Mucosa of descending colon (tissue), 3 donors: ENCODE results near the gene PPP1R16B. TPM values are rescaled to one million over a fixed set of nuclear protein-coding genes. Genes with fewer than 3 reads are reported as not detected.

ENCODE experiments used
- ATAC-seq: fragments of 200-7000 bp; cut with Tn5 transposase; one replicate; pipeline ENCODE4 v1.9.1; 2020; ENCODE audit warnings: mild to moderate bottlenecking, moderate library complexity
- DNase-seq, 3 donors: peaks; one replicate each; pipeline ENCODE4 v3.0.0-alpha.2; 2020
- H3K36me3 ChIP-seq: fragments of 200-600 bp; one replicate; pipeline ENCODE4 v1.8.0; 2021; ENCODE audit warnings: low read depth, mild to moderate bottlenecking
- H3K4me1 ChIP-seq: fragments of 200-600 bp; one replicate; pipeline ENCODE4 v1.8.0; 2021; ENCODE audit warnings: low read depth, mild to moderate bottlenecking
- H3K4me3 ChIP-seq: fragments of 200-600 bp; one replicate; pipeline ENCODE4 v1.8.0; 2021; ENCODE audit warnings: mild to moderate bottlenecking
- H3K9me3 ChIP-seq: fragments of 200-600 bp; one replicate; pipeline ENCODE4 v1.8.0; 2021; ENCODE audit warnings: mild to moderate bottlenecking
- intact Hi-C, 2 donors: fragments of 100-400 bp; cut with DNase I in 1 of 2; cut with micrococcal nuclease in 1 of 2; formaldehyde crosslinking; loops; one replicate each; pipeline versions ENCODE4 v1.11.0 to v1.11.1; 2022; cut with DNase I, micrococcal nuclease
- total RNA-seq, 3 donors: library from RNA; stranded (reverse); fragmentation: NEBNext Ultra II Directional in 2 of 3; extraction: Animal tissue kit (Norgen Biotek cat#: 25700) in 2 of 3; gene quantifications; one replicate each; pipeline versions ENCODE4 v1.2.1 to v1.2.4, GENCODE V29; 2021 to 2023
- TF ChIP-seq, protein P1 (sequence below): fragments of 200-600 bp; IDR thresholded peaks from one replicate; pipeline ENCODE4 v1.8.0; 2022; ENCODE audit warnings: antibody characterized with exemption, mild to moderate bottlenecking
- donor health status: DM: no; HTN: no; CAD: no; lungs with moderate emphysema.
- donor health status: DM: no; HTN: no; CAD: no.
- donor health status: DM: no; HTN: yes; CAD: no.

Gene PPP1R16B
- total RNA-seq, 3 donors from 2014 or later, result 4.4 to 5.6 (median 4.4) TPM

- intact Hi-C loops, result no loop called here
- ATAC-seq, result peak; percentile 78
- DNase-seq, result peak; percentile 55 to 80 (median 59)
- Histone ChIP-seq H3K36me3 (no peaks in the 10 kb centered on the region), H3K9me3 (no peaks in the 10 kb centered on the region), H3K4me3 (no peak overlapping the region), H3K4me1 (peaks cover 6% of the 10 kb centered on the region)
- TF ChIP-seq, protein P1, sequence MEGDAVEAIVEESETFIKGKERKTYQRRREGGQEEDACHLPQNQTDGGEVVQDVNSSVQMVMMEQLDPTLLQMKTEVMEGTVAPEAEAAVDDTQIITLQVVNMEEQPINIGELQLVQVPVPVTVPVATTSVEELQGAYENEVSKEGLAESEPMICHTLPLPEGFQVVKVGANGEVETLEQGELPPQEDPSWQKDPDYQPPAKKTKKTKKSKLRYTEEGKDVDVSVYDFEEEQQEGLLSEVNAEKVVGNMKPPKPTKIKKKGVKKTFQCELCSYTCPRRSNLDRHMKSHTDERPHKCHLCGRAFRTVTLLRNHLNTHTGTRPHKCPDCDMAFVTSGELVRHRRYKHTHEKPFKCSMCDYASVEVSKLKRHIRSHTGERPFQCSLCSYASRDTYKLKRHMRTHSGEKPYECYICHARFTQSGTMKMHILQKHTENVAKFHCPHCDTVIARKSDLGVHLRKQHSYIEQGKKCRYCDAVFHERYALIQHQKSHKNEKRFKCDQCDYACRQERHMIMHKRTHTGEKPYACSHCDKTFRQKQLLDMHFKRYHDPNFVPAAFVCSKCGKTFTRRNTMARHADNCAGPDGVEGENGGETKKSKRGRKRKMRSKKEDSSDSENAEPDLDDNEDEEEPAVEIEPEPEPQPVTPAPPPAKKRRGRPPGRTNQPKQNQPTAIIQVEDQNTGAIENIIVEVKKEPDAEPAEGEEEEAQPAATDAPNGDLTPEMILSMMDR, result no peak
These were observed 605 bp upstream of the PPP1R16B start for GRCh38 chr20:38804682-38805501.

- H3K9me3 ChIP-seq, result no peaks in the 10 kb centered on the region
- H3K4me3 ChIP-seq, result peak overlapping the region; percentile 17
- TF ChIP-seq, protein P1, result no peak
- peak; percentile 33 for ATAC-seq
- DNase-seq, result peak; percentile 19 to 63 (median 44)
- peaks cover 6% of the 10 kb centered on the region for H3K4me1 ChIP-seq
- H3K36me3 ChIP-seq, result no peaks in the 10 kb centered on the region
- intact Hi-C loops, result no loop called here
These were observed 709 bp downstream of the PPP1R16B start for GRCh38 chr20:38805958-38806854.

DNA sequence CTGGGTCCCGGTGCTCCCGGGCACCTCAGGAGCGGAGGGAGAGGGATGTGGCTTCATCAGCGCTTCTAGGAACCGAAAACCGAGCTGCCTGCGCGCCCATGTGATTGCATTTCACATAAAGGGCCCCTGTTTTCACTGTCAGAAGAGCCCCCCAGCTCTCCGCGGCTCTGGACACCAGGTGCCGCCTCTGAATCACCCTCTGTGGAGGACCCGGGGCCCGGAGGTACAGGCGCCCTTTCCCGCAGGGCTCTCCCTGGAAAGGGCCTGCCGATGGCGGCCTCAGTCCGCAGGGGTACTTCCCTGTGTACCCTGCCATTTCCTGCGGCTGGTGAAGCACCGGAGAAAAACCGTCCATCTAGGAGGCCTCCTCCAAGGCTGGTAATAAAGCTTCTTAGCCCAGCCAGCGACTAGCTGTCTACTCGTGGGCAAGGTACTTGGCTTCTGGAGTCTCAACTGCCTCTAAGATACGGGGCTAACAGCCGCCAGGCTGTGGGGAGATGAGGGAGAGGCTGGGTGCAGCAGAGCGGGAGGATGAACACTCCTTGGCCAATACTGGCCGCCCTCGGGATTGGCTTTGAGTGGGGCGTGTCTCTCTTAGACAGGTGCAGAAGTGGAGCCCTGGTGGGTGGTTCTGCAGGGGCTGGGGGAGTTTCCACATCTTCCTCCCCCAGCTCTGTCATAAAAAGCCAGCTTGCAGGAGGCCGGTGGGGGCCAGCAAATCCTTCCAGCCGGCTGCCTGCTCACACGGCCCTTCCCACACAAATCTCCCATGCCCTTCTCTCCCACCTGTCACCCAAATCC is 1.6 kb downstream of the PPP1R16B start:
- intact Hi-C loops, result no loop called here
- peak; percentile 18 to 58 (median 28) for DNase-seq
- ATAC-seq, result no peak
- TF ChIP-seq, protein P1, result no peak
- Histone ChIP-seq H3K4me3 (no peak overlapping the region), H3K4me1 (peaks cover 6% of the 10 kb centered on the region), H3K9me3 (no peaks in the 10 kb centered on the region), H3K36me3 (no peaks in the 10 kb centered on the region)

DNA sequence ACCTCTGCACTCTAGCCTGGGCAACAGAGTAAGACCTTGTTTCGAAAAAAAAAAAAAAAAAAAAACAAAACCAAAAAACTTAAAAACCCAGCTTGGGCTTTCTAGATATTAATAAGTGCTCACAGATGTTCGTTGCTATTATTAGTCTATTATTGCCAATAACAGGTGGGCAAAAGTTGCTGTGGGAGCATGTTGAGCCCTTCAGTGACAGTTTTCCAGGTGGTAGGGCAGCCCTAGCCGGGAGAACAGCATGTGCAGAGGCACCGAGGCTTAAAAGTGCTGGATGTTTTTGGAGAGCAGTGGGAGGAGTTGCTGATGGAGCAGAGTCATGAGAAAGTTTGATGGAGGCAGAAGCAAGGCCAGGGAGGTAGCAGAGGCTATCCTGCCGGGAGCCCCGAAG is 4.4 kb downstream of the PPP1R16B start:
- Histone ChIP-seq H3K9me3 (no peaks in the 10 kb centered on the region), H3K36me3 (no peaks in the 10 kb centered on the region), H3K4me3 (no peak overlapping the region), H3K4me1 (peaks cover 6% of the 10 kb centered on the region)
- no peak for ATAC-seq
- intact Hi-C loops, result no loop called here
- TF ChIP-seq, protein P1, result no peak
- DNase-seq, result no peak

- TF ChIP-seq, protein P1, result no peak
These were observed 5.6 kb downstream of the PPP1R16B start for GRCh38 chr20:38810926-38811630.

More at GRCh38 chr20:38810926-38811630, 5.6 kb downstream of the PPP1R16B start:
- no peak for ATAC-seq
- no peak for DNase-seq
- Histone ChIP-seq H3K4me3 (no peak overlapping the region), H3K9me3 (no peaks in the 10 kb centered on the region), H3K36me3 (no peaks in the 10 kb centered on the region), H3K4me1 (peaks cover 4% of the 10 kb centered on the region)
- intact Hi-C loops, result no loop called here
